DLD1 (cell line): ENCODE results near the gene TMEM248.
"Not testable (repeated sequence)": the region's sequence is repeated elsewhere in the genome, so short reads cannot be mapped to it uniquely, and the experiment has no call there.

ENCODE experiments used
- in situ Hi-C: cut with HindIII; loops from 2 replicates; pipeline ENCODE4 v1.10.0; 2017; ENCODE audit warnings: low sequenced_read_pairs

TMEM248 gene

DNA sequence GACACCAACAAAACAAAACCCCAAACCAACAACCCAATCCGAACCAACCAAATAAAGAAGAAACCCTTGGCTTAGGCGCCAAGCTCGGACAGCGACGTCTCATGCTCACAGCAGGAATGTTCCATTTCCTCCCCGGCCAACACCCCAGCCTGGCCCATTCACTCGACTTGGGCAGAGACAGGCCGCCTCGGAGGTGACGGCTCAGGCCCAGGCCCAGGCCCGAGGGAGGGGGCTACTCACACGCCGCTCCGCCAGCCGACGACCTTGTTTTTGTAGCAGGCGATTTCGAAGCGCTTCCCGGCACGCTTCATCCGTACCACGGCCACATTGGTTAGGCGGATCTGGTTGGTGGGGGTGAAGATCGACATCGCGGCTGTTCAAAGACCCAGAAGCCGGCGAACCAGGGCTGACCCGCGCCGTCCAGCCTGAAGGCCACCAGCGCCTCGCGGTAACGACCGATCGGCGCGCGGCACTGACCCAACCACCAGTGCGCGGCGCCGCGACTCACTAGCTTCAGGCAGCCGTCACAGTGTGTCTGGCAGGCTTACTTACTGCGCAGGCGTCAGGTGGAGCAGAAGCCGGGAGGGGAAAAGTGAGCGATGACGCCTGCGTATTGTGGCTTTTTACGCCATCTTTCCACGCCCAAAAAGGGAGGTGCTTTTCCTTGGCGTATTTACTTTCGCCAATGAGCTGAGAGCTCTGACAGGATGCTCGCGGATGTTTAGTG, 74.2 kb downstream of the TMEM248 start, which contains the start of gene SBDS:
TSS of gene SBDS (minus strand) at position 537 of the 727 bp plus-strand sequence. CDS start at position 368, 169 bp downstream.
- in situ Hi-C loops: not testable (repeated sequence)

DNA sequence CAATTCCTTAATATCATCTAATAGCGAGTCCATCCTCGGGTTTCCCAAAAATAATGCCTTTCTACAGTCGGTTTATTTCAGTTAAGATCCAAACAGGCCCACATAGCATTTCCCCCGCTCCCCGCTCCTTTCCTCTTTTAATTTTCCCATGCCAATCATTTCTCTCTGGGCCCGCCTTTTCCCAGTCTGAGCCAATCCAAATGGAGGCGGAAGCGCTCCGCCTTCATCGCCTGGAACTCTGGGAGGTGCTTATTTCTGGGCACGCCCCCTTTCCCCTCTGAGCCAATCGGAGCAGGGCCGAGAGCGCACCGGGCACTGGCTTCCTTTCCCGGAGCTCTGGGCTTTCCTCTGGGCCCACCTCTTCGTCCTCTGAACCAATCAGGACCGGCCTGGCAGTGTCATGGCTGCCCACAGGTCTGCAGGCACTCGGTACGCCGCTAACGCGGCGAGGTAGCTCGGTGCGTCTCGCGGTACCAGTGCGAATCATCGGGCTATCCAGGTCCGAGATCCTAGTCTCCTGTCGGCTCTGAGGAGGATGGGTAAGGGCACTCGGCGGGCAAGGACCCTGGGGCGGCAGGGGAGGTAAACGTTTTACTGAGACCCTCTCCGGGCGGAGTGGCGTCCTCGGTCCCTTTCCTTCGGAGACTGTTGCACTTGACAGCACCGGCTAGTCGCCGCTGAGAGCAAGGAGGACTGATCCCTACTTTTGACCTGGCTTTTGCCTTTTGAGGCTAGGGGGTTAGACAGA, 75.6 kb downstream of the TMEM248 start, which contains the start of gene TYW1:
TSS of gene TYW1 (plus strand) at position 390 of the 748 bp plus-strand sequence. CDS start at position 536, 146 bp downstream.
- in situ Hi-C loops: not testable (repeated sequence)

DNA sequence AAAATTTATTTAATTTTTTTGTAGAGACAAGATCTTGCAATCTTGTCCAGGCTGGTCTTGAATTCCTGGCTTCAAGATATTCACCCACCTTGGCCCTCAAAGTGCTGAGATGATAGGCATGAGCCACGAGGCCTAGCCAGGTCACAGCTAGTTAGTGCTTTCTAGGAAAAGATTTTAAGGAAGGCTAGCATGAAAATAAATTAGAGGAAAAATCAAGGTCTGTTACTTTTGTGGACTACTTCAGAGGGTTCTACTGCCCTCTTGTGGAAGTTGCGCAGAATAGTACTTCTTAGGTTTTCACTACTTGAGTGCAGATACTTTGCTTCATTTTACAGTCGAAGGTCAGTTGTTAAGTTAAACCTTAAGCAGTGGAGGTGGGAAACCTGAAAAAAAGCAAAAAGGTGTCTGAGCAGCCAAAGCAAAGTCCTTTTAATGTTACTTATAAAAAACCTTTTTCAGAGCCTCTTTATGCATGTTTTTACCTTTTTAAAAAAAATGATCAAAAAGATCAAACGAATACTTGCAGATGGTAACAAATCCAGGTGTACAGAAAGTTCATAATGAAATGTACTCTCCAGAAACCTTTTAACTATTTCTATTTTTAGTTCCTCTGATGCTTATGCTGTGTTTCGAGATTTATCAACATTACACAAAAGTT, 79.7 kb downstream of the TMEM248 start:
- in situ Hi-C loops: not testable (repeated sequence)

DNA sequence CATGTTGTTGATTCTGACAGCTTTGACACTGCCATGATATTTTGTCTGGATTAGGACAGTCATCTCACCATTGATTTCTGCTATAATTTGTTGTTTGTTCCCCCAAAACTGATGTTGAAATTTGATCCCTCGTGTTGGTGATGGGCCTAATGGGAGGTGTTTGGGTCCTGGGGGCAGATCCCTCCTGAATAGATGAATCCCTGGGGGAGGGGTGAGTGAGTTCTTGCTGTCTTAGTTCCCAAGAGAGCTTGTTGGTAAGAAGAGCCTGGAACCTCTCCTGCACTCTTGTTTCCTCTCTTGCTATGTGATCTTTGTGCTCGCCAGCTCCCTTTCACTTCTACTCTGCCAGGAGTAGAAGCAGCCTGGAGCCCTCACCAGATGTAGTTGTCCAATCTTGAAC, 83.1 kb downstream of the TMEM248 start:
- in situ Hi-C loops: not testable (repeated sequence)

DNA sequence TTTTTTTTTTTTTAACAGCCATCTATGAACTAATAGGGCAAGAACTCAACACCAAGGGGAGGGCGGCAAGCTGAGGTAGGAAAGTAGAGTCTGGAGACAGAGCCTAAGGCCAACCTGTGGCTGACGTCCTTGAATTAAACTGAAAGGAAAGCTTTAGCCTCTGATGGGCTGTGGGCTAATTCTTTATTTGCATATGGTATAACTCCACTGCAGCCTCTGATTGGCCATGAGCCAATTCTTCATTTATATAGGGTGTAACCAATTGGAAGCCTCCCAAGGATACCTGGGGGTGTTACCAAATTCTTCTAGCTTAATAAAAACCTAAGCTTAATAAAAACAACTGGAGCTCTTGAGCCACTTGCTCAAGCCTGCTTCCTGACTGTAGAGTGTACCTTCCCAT, 85.9 kb downstream of the TMEM248 start:
- in situ Hi-C loops: no loop called here
